ENCODE data around the gene C1QTNF8.

Gene C1QTNF8

GRCh38 chr16:1072526-1073261 is 23.4 kb downstream of the C1QTNF8 start, which contains the start of gene SSTR5:
SSTR5 (plus strand) TSS chr16:1072747; CDS start chr16:1078869, 6,122 bp downstream.
- no peak for DNase-seq (ENCODE audit: low read depth)
- H3K4me3 ChIP-seq (ENCODE audit: low read depth, low read length): no peak within 1 kb of the TSS
- TF ChIP-seq CTCF (IDR thresholded peaks at IDR 0.05; ENCODE audit: low read depth, low read length, missing control alignments): no peak

GRCh38 chr16:1071561-1072225 is 24.4 kb downstream of the C1QTNF8 start:
- no peak for DNase-seq (ENCODE audit: low read depth)
- TF ChIP-seq CTCF (IDR thresholded peaks at IDR 0.05; ENCODE audit: low read depth, low read length, missing control alignments): no peak

GRCh38 chr16:1070864-1071408 is 25.1 kb downstream of the C1QTNF8 start:
- TF ChIP-seq CTCF (IDR thresholded peaks at IDR 0.05; ENCODE audit: low read depth, low read length, missing control alignments): no peak
- H3K4me3 ChIP-seq (ENCODE audit: low read depth, low read length): no peak overlapping the region
- no peak for DNase-seq (ENCODE audit: low read depth)

More at GRCh38 chr16:1071561-1072225, 24.4 kb downstream of the C1QTNF8 start:
- H3K4me3 ChIP-seq (ENCODE audit: low read depth, low read length): no peak overlapping the region

GRCh38 chr16:1070084-1070863 is 25.8 kb downstream of the C1QTNF8 start:
- no peak overlapping the region for H3K4me3 ChIP-seq (ENCODE audit: low read depth, low read length)
- DNase-seq (ENCODE audit: low read depth): no peak
- TF ChIP-seq CTCF (IDR thresholded peaks at IDR 0.05; ENCODE audit: low read depth, low read length, missing control alignments): no peak

GRCh38 chr16:1069154-1069553 is 26.9 kb downstream of the C1QTNF8 start:
- H3K4me3 ChIP-seq (ENCODE audit: low read depth, low read length): no peak overlapping the region
- no peak for DNase-seq (ENCODE audit: low read depth)
- no peak for TF ChIP-seq CTCF (IDR thresholded peaks at IDR 0.05; ENCODE audit: low read depth, low read length, missing control alignments)

- DNase-seq (ENCODE audit: low read depth): no peak
These were observed 27.6 kb downstream of the C1QTNF8 start for GRCh38 chr16:1068451-1068850.

More at GRCh38 chr16:1068451-1068850, 27.6 kb downstream of the C1QTNF8 start:
- H3K4me3 ChIP-seq (ENCODE audit: low read depth, low read length): no peak overlapping the region
- TF ChIP-seq CTCF (IDR thresholded peaks at IDR 0.05; ENCODE audit: low read depth, low read length, missing control alignments): no peak

Data from GM12864 (cell line).